ENCODE measurements around the gene ASB6.
A peak's percentile ranks its signal among the peaks of the same experiment; 100 is the strongest.

The ASB6 gene

DNA sequence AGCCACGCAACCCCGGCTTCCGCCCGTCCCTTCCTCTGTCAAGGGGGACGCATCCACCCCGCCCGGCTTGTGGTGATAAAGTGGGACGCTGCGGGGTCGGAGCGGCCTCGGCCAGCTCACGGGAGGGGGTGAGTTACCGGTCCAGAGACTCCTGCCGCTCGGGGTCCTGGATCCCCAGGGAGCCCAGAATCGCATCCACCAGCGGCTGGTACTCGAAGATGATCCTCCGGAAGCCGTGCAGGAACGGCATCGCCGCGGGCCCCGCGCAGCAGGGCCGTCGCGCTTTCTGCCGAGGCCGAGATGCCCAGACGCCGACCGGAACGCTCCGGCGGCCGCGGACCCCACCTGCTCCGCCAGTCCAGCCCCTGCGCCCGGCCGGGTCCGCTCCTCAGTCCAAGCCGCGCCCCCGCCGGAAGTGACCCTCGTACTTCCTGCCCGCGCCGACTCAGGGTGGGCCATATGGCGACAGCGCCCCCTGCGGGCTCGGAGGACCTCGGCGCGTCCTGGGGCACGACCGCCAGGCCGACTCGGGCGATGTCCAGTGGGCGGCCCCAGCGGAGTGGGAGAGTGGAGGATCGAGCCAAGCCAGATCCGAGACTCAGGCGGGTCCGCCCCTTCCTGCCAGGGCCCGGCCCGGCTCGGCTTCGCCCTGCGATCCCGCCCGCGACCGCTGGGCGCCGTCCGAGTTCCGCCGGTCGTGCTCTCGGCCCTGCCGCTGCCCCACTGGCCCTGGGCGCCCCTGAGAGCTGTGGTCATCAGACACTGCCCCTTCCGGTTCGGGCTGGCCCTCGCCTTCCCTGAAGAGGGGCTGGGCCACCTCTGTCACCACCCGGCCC lies at the start of gene ASB6:
ASB6 (minus strand) TSS at position 402 of the 836 bp plus-strand sequence; CDS start at position 250, 152 bp downstream.
- peak; percentile 82 to 98 (median 92) for DNase-seq

GRCh38 chr9:129688285-129689043 lies 46.5 kb upstream of the ASB6 start:
- DNase-seq, result no peak

DNA sequence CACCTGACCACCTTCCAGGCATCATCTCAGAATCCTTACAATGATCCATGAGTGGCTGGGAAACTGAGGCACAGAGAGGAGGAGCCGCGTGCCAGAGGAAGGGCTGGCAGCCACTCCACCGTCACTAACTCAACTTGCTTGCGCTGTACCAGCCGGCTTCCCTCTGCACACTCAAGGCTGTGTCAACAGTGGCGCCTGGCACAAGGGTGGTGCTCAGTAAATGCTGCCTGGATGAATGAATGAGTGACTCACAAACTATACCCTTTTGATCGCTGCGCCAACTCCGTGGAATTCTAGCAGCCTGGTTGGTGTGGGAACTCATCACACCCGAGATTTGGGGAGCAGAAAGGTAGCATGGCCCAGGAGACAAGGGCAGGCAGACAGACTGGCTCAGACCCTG lies 45.4 kb upstream of the ASB6 start:
- DNase-seq, result no peak

GRCh38 chr9:129686736-129687135 lies 44.8 kb upstream of the ASB6 start:
- DNase-seq, result no peak

DNA sequence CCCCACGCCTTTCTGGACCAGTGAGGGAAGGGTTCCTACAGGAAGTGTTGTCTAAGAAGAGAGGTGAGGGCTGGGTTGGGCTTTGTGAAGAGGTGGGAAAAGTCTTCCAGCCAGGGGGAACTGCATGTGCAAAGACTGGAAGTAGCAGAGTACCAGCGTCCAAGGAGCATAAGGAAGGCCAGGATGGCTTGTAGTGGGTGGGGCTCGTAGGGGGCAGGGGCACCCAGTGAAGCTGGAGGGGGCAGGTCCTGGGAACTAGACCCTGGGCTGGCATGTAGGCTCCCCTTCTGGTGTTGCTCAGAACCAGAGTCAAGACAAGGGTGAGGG lies 43.9 kb upstream of the ASB6 start:
- DNase-seq, result no peak

GRCh38 chr9:129685220-129685932 lies 43.4 kb upstream of the ASB6 start:
- DNase-seq, result no peak

DNA sequence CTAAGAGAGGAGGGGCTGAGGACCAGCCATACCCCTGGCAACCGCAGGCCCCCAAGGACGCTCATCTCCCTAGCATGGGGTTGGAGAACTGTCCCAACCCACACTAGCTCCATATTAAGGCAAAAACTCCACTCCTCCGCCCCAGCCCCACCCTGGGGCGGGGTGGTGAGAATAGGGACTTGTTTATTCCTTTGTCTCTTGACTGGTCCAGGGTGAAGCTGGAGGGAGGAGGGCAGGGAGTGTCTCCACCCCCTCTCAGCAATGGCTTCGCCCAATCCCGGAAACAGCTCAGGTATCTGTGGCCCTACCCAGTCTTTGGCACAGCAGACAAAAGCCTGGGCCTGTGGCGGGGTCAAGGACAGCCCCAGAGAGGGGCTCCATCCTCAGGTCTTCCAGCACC lies 40.4 kb upstream of the ASB6 start:
- DNase-seq, result no peak

DNA sequence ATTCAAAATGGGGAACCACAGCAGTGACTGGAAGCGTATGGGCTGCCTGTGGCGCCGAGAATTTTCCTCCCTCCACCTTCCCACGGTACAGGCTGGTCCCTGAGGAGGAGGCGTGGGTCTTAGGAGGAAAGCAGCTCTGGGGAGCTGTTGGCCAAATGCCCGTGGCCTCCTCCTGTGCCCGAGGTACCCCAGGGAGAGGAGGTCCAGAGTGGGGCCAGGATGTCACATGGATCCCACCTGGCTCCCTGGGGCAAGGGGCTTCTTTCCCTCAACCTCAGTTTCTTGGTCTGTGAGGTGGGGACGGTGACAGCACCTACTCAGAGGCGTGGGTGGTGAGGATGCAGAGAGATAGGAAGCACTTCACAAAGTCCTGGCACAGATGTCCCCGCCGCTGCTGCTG lies 40.0 kb upstream of the ASB6 start:
- no peak for DNase-seq

GRCh38 chr9:129679537-129679936 lies 37.6 kb upstream of the ASB6 start:
- no peak for DNase-seq

- no peak for DNase-seq
These were observed 36.9 kb upstream of the ASB6 start for GRCh38 chr9:129678844-129679243.

DNA sequence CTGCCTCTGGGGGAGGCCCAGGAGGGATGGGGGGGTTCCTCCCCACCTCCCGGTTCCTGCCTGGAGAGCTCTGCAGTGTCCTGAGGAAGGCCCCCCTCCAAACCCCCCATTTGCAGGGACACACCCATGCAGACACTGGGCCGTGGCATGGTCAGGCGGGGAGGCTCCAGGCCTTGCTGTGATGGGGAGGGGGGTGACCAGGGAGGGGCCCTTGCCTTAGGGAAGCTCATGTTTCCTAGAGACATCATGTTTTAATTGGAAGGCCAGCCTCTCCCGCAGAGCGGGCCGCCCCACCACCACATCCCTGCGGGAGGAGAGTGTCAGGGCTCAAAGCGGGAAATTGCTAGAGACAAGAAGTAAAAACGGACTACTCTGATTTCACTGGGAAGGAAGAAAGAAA lies 35.5 kb upstream of the ASB6 start:
- no peak for DNase-seq

GRCh38 chr9:129676975-129677374 lies 35.0 kb upstream of the ASB6 start:
- no peak for DNase-seq

DNA sequence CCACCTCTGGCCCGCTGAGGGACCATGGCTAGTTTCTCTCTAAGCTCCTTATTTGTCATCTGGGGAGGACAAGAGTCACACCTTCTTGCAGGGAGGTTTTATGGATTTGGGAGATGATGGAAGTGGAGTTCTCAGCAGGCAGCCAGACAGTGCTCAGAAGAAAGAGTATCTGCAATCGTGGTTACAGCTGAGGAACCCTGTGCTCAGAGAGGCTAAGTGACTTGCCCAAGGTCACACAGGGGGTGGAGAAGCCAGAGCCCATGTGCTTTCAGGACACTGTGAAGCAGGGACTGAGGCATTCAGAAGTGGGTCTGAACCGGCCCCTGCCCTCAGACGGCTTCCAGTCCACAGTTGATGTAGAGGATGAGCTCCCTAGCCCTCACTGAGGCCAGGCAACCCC lies 34.3 kb upstream of the ASB6 start:
- no peak for DNase-seq

DNA sequence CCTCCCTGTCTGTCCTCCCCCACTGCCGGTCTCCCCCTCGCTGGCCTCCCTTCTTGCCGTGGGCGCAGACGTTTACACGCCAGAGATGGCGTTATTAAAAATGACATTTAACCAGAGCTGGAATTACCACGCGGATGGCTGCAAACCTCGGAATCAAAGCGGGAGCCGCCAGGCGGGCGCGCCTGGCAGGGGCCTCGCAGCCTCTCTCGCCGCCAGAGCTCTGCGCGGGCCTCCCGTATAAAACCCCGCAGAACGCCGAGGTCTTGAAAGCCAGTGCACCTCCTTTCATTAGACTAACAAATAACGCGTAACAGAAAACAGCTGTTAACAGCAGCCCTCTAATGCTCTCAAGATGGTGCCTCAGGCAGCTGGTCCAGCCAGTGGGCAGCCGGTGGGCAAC lies 33.7 kb upstream of the ASB6 start:
- no peak for DNase-seq

- DNase-seq, result no peak
These were observed 32.3 kb upstream of the ASB6 start for GRCh38 chr9:129674229-129674628.

DNA sequence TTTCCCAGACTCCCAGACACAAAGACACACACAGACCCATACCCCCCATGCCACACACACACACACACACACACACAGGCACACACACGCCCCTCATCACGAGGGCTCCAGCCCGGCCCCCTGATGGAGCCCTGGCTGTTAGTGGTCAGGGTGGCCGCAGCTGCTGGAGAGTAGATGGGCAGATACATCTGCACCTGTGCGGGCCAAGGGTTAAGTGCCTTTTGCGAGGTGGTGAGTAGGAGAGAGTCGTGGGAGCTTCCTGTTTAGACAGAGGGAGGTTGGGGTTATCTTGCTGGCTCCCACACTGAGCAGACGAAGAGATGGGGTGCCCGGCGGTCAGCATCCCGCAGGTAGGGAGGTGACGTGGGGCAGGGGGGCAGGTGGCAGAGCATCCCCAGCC lies 31.7 kb upstream of the ASB6 start:
- DNase-seq, result no peak

DNA sequence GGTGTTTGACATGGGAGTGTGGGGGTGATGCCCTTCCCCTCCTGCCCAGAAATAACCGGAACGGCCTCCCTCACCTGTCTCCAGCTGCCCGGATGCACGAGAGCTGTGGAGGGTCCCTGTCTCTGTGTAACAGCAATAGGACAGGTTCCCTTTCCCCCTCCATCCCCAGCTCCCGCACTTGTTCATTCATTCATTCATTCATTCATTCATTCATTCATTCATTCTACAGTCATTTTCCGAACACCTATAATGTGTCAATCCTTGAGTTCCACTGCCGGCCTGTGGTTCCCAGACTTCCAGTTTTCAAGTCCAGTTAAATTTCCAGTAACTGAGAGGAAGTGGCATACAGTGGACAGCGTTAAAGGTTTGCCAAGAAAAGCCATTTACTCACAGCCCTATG lies 30.8 kb upstream of the ASB6 start:
- DNase-seq, result no peak

DNA sequence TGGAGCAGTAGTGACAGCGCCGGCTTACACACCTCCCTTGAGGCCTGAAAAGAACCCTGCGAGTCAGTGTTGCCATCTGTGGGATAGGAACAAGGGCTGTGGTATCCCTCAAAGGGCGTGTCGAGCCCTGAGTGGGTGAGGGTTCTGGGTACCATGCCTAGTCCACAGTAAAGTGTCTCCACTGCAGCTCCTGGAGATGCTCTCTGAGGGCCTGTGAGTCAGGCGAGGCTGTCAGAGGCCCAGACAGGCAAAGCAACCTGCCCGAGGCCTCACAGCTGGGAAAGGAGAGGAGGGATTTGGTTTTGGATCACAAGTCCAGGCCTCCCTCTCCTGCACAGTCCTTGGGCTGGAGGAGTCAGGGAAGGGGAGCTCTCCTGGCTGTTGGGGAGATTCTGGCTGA lies 29.6 kb upstream of the ASB6 start:
- no peak for DNase-seq

DNA sequence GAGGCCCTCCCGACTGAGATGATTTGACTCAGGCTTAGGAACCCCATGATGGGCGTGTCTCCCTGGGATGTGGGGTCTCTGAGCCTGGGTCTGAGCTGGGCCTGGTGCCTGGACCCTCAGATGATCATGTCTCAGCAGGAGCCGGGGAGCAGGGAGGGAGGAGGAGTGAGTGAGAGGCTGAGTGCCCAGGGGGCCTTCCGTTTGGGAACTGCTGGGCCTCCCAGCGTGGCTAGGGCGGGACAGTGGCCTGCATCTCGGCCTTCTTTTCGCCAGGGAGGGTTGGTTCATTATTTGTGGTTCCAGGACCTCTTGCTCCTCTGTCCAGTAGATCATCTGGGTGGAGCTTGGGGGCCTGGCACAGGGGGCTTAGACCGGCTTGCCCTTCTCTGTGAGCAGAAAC lies 29.1 kb upstream of the ASB6 start:
- no peak for DNase-seq

- DNase-seq, result no peak
These were observed 28.0 kb upstream of the ASB6 start for GRCh38 chr9:129669946-129670345.

DNA sequence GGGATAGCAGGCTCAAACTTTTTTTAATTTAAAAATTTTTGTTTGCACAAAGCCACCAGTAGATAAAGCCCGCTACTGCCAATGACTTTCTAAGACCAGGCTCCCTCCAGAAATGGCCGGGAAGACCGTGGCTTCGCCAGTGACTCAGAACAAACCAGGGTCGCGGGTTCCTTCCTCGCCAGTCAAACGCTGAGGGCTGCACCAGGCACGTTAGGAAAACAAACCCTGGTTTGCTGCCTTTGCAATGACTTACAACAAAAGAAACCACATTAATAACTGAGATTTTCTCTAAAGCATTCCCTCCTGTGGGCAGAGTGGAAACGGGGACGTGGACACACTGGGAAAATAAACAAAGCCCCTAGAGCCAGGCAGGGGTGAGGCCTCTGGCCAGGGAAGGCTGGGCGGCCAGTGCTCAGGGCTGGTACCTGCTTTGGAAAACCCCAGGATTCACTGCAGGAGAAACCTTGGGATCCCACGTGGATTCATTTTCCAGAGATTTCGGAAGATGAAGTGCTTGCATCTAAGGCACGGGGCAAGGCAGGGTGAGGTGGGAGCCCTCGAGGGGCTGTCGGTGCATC lies 27.3 kb upstream of the ASB6 start:
- no peak for DNase-seq

- DNase-seq, result no peak
These were observed 25.9 kb upstream of the ASB6 start for GRCh38 chr9:129667850-129668249.

GRCh38 chr9:129667378-129667777 lies 25.4 kb upstream of the ASB6 start:
- no peak for DNase-seq

- DNase-seq, result no peak
These were observed 24.6 kb upstream of the ASB6 start for GRCh38 chr9:129666575-129666974.

Data from activated CD4-positive, CD25-positive, alpha-beta regulatory T cell (primary cell).